Measurements from ENCODE around the gene QKI.
A peak's percentile ranks its signal among the peaks of the same experiment; 100 is the strongest.

QKI gene

GRCh38 chr6:163487606-163488005 lies 73.1 kb downstream of the QKI start:
- DNase-seq (ENCODE audit: low spot score), result no peak

GRCh38 chr6:163489584-163489983 lies 75.1 kb downstream of the QKI start:
- no peak for DNase-seq (ENCODE audit: low spot score)

GRCh38 chr6:163490826-163491577 lies 76.5 kb downstream of the QKI start:
- DNase-seq (ENCODE audit: low spot score), result no peak

GRCh38 chr6:163491737-163492300 lies 77.3 kb downstream of the QKI start:
- DNase-seq (ENCODE audit: low spot score), result no peak

- DNase-seq (ENCODE audit: low spot score), result no peak
These were observed 79.8 kb downstream of the QKI start for GRCh38 chr6:163494279-163494727.

GRCh38 chr6:163496205-163496604 lies 81.7 kb downstream of the QKI start:
- DNase-seq (ENCODE audit: low spot score), result no peak

GRCh38 chr6:163500105-163500504 lies 85.6 kb downstream of the QKI start:
- DNase-seq (ENCODE audit: low spot score), result no peak

GRCh38 chr6:163501026-163501425 lies 86.5 kb downstream of the QKI start:
- DNase-seq (ENCODE audit: low spot score), result no peak

GRCh38 chr6:163501439-163501838 lies 86.9 kb downstream of the QKI start:
- DNase-seq (ENCODE audit: low spot score), result no peak

GRCh38 chr6:163504984-163505640 lies 90.6 kb downstream of the QKI start:
- no peak for DNase-seq (ENCODE audit: low spot score)

- no peak for DNase-seq (ENCODE audit: low spot score)
These were observed 93.4 kb downstream of the QKI start for GRCh38 chr6:163507965-163508364.

GRCh38 chr6:163513003-163513402 lies 98.5 kb downstream of the QKI start:
- DNase-seq (ENCODE audit: low spot score), result no peak

- DNase-seq (ENCODE audit: low spot score), result no peak
These were observed 99.2 kb downstream of the QKI start for GRCh38 chr6:163513570-163514166.

- no peak for DNase-seq (ENCODE audit: low spot score)
These were observed 102.4 kb downstream of the QKI start for GRCh38 chr6:163516908-163517307.

- no peak for DNase-seq (ENCODE audit: low spot score)
These were observed 106.4 kb downstream of the QKI start for GRCh38 chr6:163520956-163521355.

- DNase-seq (ENCODE audit: low spot score), result no peak
These were observed 107.5 kb downstream of the QKI start for GRCh38 chr6:163522033-163522432.

GRCh38 chr6:163525926-163526325 lies 111.4 kb downstream of the QKI start:
- DNase-seq (ENCODE audit: low spot score), result no peak

- DNase-seq (ENCODE audit: low spot score), result no peak
These were observed 111.8 kb downstream of the QKI start for GRCh38 chr6:163526346-163526745.

- DNase-seq (ENCODE audit: low spot score), result no peak
These were observed 112.8 kb downstream of the QKI start for GRCh38 chr6:163527291-163527690.

GRCh38 chr6:163529605-163530004 lies 115.1 kb downstream of the QKI start:
- peak; percentile 39 for DNase-seq (ENCODE audit: low spot score)

- no peak for DNase-seq (ENCODE audit: low spot score)
These were observed 115.9 kb downstream of the QKI start for GRCh38 chr6:163530406-163530805.

GRCh38 chr6:163531122-163531521 lies 116.6 kb downstream of the QKI start:
- DNase-seq (ENCODE audit: low spot score), result no peak

GRCh38 chr6:163532526-163533078 lies 118.1 kb downstream of the QKI start:
- DNase-seq (ENCODE audit: low spot score), result no peak
